HEK293 (cell line): ENCODE data around the gene DKKL1.
A peak's percentile ranks its signal among the peaks of the same experiment; 100 is the strongest.

Source experiments
- CTCF ChIA-PET: fragments of 350-600 bp; formaldehyde crosslinking; extraction: SDS; loops from one replicate; lab custom pipeline; 2021; ENCODE audit warnings: antibody characterized with exemption; lab: Yijun Ruan, JAX
- POLR2A ChIA-PET: fragments of 300-600 bp; formaldehyde crosslinking; extraction: SDS; loops from one replicate; lab custom pipeline; 2020; ENCODE audit warnings: antibody characterized with exemption, inconsistent platforms; lab: Yijun Ruan, JAX
- H3K27ac ChIP-seq: fragments of 200-500 bp; sonication (Bioruptor generic); 2 replicates; pipeline ENCODE4 v1.5.1; 2014; ENCODE audit warnings: low read depth, low read length, control low read depth, inconsistent platforms; ENCODE audit errors: extremely low read depth
- H3K36me3 ChIP-seq, 2 experiments: fragments of 200-500 bp in 1 of 2; sonication (Bioruptor generic) in 1 of 2; 1 replicate in 1 of 2; 2 replicates in 1 of 2; pipeline ENCODE4 v1.5.1; 2014 to 2017; ENCODE audit warnings: inconsistent platforms in 2 of 2, low read length in 2 of 2; ENCODE audit not compliant: control insufficient read depth in 2 of 2, insufficient read depth in 1 of 2
- H3K4me1 ChIP-seq: fragments of 200-500 bp; sonication (Bioruptor generic); 2 replicates; pipeline ENCODE4 v1.5.1; 2014; ENCODE audit warnings: mild to moderate bottlenecking, low read length, inconsistent platforms; ENCODE audit not compliant: control insufficient read depth, insufficient read depth
- H3K4me3 ChIP-seq: 2 replicates; pipeline ENCODE4 v1.5.1; 2011; ENCODE audit warnings: low read depth, mild to moderate bottlenecking, control low read depth, low read length, moderate library complexity
- H3K9me3 ChIP-seq: fragments of 200-500 bp; sonication (Bioruptor generic); 2 replicates; pipeline ENCODE4 v1.5.1; 2014; ENCODE audit warnings: low read depth, low read length, inconsistent platforms; ENCODE audit not compliant: control insufficient read depth, insufficient read depth
- EGR2 ChIP-seq: fragments of 450-650 bp; formaldehyde crosslinking; IDR thresholded peaks from 2 replicates; pipeline ENCODE4 v1.5.1; 2016; ENCODE audit warnings: low read depth, missing biosample characterization, missing genetic modification characterization
- FEZF1 ChIP-seq: fragments of 450-650 bp; formaldehyde crosslinking; IDR thresholded peaks from 2 replicates; pipeline ENCODE4 v1.5.1; 2016; ENCODE audit warnings: missing biosample characterization, missing genetic modification characterization
- GLIS1 ChIP-seq: fragments of 450-650 bp; formaldehyde crosslinking; IDR thresholded peaks from 2 replicates; pipeline ENCODE4 v1.5.1; 2016; ENCODE audit warnings: missing biosample characterization, missing genetic modification characterization
- IKZF3 ChIP-seq: fragments of 450-650 bp; IDR thresholded peaks from 2 replicates; pipeline ENCODE4 v1.5.0; 2018; ENCODE audit warnings: missing biosample characterization, mild to moderate bottlenecking, missing genetic modification characterization, moderate library complexity
- KLF1 ChIP-seq: fragments of 450-650 bp; formaldehyde crosslinking; IDR thresholded peaks from 2 replicates; pipeline ENCODE4 v1.5.1; 2016; ENCODE audit warnings: missing biosample characterization, missing genetic modification characterization
- KLF16 ChIP-seq: fragments of 450-650 bp; formaldehyde crosslinking; IDR thresholded peaks from 2 replicates; pipeline ENCODE4 v1.5.1; 2017; ENCODE audit warnings: missing biosample characterization, missing genetic modification characterization
- KLF8 ChIP-seq: fragments of 450-650 bp; formaldehyde crosslinking; IDR thresholded peaks from 2 replicates; pipeline ENCODE4 v1.5.1; 2016; ENCODE audit warnings: missing biosample characterization, missing genetic modification characterization
- KLF9 ChIP-seq: fragments of 450-650 bp; formaldehyde crosslinking; IDR thresholded peaks from 2 replicates; pipeline ENCODE4 v1.5.1; 2016; ENCODE audit warnings: missing biosample characterization, missing genetic modification characterization, low read depth
- MZF1 ChIP-seq: fragments of 450-650 bp; formaldehyde crosslinking; IDR thresholded peaks from 2 replicates; pipeline ENCODE4 v1.5.1; 2017; ENCODE audit warnings: missing biosample characterization, missing genetic modification characterization, borderline replicate concordance
- PRDM1 ChIP-seq: fragments of 450-650 bp; formaldehyde crosslinking; IDR thresholded peaks from 2 replicates; pipeline ENCODE4; 2016; ENCODE audit warnings: missing biosample characterization, missing genetic modification characterization
- SP2 ChIP-seq: fragments of 450-650 bp; formaldehyde crosslinking; IDR thresholded peaks from 2 replicates; pipeline ENCODE4 v1.5.1; 2016; ENCODE audit warnings: missing biosample characterization, missing genetic modification characterization
- SP3 ChIP-seq: fragments of 450-650 bp; formaldehyde crosslinking; IDR thresholded peaks from 2 replicates; pipeline ENCODE4 v1.5.1; 2016; ENCODE audit warnings: missing biosample characterization, missing genetic modification characterization
- TCF7L2 ChIP-seq: IDR thresholded peaks from 2 replicates; pipeline ENCODE4 v1.6.1; 2011; ENCODE audit warnings: low read depth, mild to moderate bottlenecking, inconsistent platforms, low read length, moderate library complexity, borderline replicate concordance
- WT1 ChIP-seq: fragments of 450-650 bp; formaldehyde crosslinking; IDR thresholded peaks from 2 replicates; pipeline ENCODE4 v1.5.1; 2016; ENCODE audit warnings: missing biosample characterization, missing genetic modification characterization
- ZBTB17 ChIP-seq: fragments of 450-650 bp; formaldehyde crosslinking; IDR thresholded peaks from 2 replicates; pipeline ENCODE4 v1.5.1; 2016; ENCODE audit warnings: missing biosample characterization, missing genetic modification characterization
- ZBTB20 ChIP-seq: fragments of 450-650 bp; formaldehyde crosslinking; IDR thresholded peaks from 2 replicates; pipeline ENCODE4 v1.5.1; 2016; ENCODE audit warnings: missing biosample characterization, missing genetic modification characterization
- ZFHX2 ChIP-seq: fragments of 450-650 bp; formaldehyde crosslinking; conservative IDR thresholded peaks from 2 replicates; pipeline ENCODE4 v1.5.1; 2016; ENCODE audit warnings: missing biosample characterization, missing genetic modification characterization
- ZNF19 ChIP-seq: fragments of 450-650 bp; formaldehyde crosslinking; IDR thresholded peaks from 2 replicates; pipeline ENCODE4; 2016; ENCODE audit warnings: missing biosample characterization, missing genetic modification characterization, low read depth
- ZNF302 ChIP-seq: fragments of 450-650 bp; formaldehyde crosslinking; IDR thresholded peaks from 2 replicates; pipeline ENCODE4 v1.5.1; 2016; ENCODE audit warnings: missing biosample characterization, missing genetic modification characterization, low read depth
- ZNF335 ChIP-seq: fragments of 450-650 bp; formaldehyde crosslinking; conservative IDR thresholded peaks from 2 replicates; pipeline ENCODE4 v1.5.1; 2016; ENCODE audit warnings: missing biosample characterization, missing genetic modification characterization
- ZNF341 ChIP-seq: fragments of 450-650 bp; formaldehyde crosslinking; IDR thresholded peaks from 2 replicates; pipeline ENCODE4; 2016; ENCODE audit warnings: low read depth, missing biosample characterization, missing genetic modification characterization
- ZNF416 ChIP-seq: fragments of 450-650 bp; formaldehyde crosslinking; IDR thresholded peaks from 2 replicates; pipeline ENCODE4 v1.5.1; 2016; ENCODE audit warnings: missing biosample characterization, missing genetic modification characterization
- ZNF473 ChIP-seq: fragments of 450-650 bp; formaldehyde crosslinking; IDR thresholded peaks from 2 replicates; pipeline ENCODE4 v1.5.1; 2017; ENCODE audit warnings: missing biosample characterization, missing genetic modification characterization
- ZNF600 ChIP-seq: fragments of 450-650 bp; formaldehyde crosslinking; IDR thresholded peaks from 2 replicates; pipeline ENCODE4 v1.5.1; 2016; ENCODE audit warnings: missing biosample characterization, missing genetic modification characterization
- ZNF626 ChIP-seq: fragments of 450-650 bp; sonication (Bioruptor Pico); formaldehyde crosslinking; IDR thresholded peaks from 2 replicates; pipeline ENCODE4 v1.5.1; 2018; ENCODE audit warnings: missing biosample characterization, missing genetic modification characterization, inconsistent platforms
- ZNF677 ChIP-seq: fragments of 450-650 bp; IDR thresholded peaks from 2 replicates; pipeline ENCODE4 v1.5.0; 2018; ENCODE audit warnings: missing biosample characterization, mild to moderate bottlenecking, missing genetic modification characterization, moderate library complexity
- ZNF76 ChIP-seq: fragments of 450-650 bp; formaldehyde crosslinking; IDR thresholded peaks from 2 replicates; pipeline ENCODE4; 2016; ENCODE audit warnings: low read depth, missing biosample characterization, missing genetic modification characterization, borderline replicate concordance
- ZNF777 ChIP-seq: fragments of 450-650 bp; formaldehyde crosslinking; IDR thresholded peaks from 2 replicates; pipeline ENCODE4 v1.5.1; 2017; ENCODE audit warnings: missing biosample characterization, missing genetic modification characterization, borderline replicate concordance
- ZSCAN16 ChIP-seq: fragments of 450-650 bp; formaldehyde crosslinking; IDR thresholded peaks from 2 replicates; pipeline ENCODE4 v1.5.1; 2016; ENCODE audit warnings: missing biosample characterization, missing genetic modification characterization
- TF ChIP-seq, protein P1 (sequence below): fragments of 450-650 bp; formaldehyde crosslinking; IDR thresholded peaks from 2 replicates; pipeline ENCODE4 v1.5.1; 2016; ENCODE audit warnings: missing biosample characterization, missing genetic modification characterization

The DKKL1 gene

DNA sequence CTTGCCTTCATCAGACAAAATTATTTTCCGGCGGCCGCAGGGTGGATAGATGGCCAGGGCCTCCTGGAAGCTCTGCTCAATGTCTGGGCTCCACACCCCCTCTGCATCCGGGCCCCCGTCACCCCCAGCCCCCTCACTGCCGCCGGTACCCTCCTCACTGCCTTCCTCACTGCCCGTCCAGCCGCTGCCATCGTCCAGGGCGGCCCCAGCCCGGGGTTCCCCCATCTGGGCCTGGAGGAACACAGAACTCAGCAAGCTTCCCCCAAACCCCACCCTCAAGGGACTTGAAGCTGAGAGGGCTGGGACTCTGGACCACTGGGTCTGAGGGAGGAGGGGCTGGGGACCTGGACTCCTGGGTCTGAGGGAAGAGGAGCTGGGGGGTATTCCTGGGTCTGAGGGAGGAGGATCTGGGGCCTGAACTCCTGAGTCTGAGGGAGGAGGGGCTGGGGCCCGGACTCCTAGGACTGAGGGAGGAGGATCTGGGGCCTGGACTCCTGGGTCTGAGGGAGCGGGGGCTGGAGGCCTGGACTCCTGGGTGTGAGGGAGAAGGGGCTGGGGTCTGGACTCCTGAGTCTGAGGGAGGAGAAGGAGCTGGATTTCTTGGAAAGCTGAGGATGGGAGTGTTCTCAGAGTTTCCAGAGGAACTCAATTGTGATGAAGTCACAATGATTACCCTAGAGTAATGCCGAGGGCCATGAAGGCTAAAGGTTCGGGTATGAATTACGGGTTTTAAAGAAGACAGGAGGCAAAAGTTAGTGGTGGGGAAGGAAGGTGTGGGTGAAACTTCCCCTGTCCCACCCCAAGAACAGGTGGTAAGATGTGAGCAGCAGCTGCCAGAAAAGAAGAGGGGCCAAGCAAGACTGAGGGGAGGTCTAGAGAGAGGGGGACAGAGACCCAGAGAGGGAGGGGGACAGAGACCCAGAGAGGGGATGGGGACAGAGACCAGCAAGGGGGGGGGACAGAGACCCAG is 3.5 kb upstream of the DKKL1 start:
- POLR2A ChIA-PET = interaction anchor here (1.5 kb wide), 1 partner anchor 15 kb away, joined by 5 read pairs; no protein-coding TSS in a partner anchor
- Histone ChIP-seq H3K4me1 (peaks cover 14% of the 10 kb centered on the region), H3K27ac (0 out of 2 replicates have a peak overlapping the region, but pooled peaks have one; percentile 17), H3K9me3 (no peaks in the 10 kb centered on the region), H3K4me3 (no peak overlapping the region), H3K36me3 (peaks cover 23 to 29% of the 10 kb centered on the region in 2 experiments)
- CTCF ChIA-PET = interaction anchor here (0.6 to 1.7 kb wide), 2 partner anchors 134 to 394 kb away, joined by 3 to 7 read pairs; no protein-coding TSS in a partner anchor
- 0 out of 2 replicates have a peak, but pooled peaks have one; percentile 17 for TF ChIP-seq PRDM1 (tag by site-specific recombination)
- no peak for TF ChIP-seq ZNF302 (tag by site-specific recombination)

DNA sequence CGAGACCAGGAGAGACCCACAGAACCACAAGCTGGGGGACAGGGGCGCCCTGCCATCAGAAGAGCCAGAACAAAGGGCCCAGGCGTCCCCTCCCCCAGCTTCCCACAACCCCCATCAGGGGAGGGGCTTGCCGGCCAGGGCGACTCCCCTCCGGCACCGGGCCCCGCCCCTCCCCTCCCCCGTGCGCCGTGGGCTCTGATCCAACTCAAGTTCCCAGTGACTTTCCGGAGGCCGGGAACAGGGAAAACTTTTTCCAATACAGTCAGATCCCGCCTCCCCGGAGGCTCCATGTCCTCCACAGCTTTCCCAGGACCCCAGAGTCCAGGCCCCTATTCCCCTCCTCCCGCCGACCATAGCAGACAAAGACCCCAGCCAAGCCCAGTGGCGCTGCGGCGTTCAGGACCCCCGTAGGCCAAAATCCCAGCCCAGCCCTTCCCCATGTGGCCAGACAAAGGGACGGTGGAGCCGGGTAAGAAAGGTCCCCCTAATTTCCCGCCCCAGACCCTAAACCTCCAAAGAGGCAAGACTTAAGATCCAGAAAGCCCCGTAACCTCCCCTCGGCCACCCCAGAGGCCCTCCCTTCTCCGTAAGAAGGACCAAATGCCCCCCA is 2.1 kb upstream of the DKKL1 start:
- no peaks in the 10 kb centered on the region for H3K9me3 ChIP-seq
- peaks cover 17 to 21% of the 10 kb centered on the region in 2 experiments for H3K36me3 ChIP-seq
- H3K4me1 ChIP-seq = peaks cover 14% of the 10 kb centered on the region
- H3K27ac ChIP-seq = peak overlapping the region; percentile 83
- ChIA-PET CTCF (interaction anchor here (0.5 to 1.0 kb wide), 2 partner anchors 34 to 60 kb away, joined by 4 read pairs; no protein-coding TSS in a partner anchor), POLR2A (interaction anchor here (0.7 to 2.0 kb wide), 6 partner anchors 10 to 92 kb away, joined by 3 to 5 read pairs (median 4); partner anchors contain the start of genes ALDH16A1 and PIH1D1)
- peak overlapping the region; percentile 77 for H3K4me3 ChIP-seq
- TF ChIP-seq ZNF600 (tag by site-specific recombination) (peak; percentile 22), ZNF677 (tag by site-specific recombination) (0 out of 2 replicates have a peak, but pooled peaks have one; percentile 11), ZNF19 (tag by site-specific recombination) (no peak), IKZF3 (tag by site-specific recombination) (peak; percentile 96), FEZF1 (tag by site-specific recombination) (no peak), ZNF626 (tag by site-specific recombination) (no peak), GLIS1 (tag by site-specific recombination) (peak; percentile 15; the same call in 1 of the 2 replicates), WT1 (tag by site-specific recombination) (peak; percentile 52), ZBTB20 (tag by site-specific recombination) (peak; percentile 68; the same call in 1 of the 2 replicates), MZF1 (tag by site-specific recombination) (no peak; the same call in 1 of the 2 replicates), SP3 (tag by site-specific recombination) (peak; percentile 72), ZNF473 (tag by site-specific recombination) (no peak), ZNF76 (tag by site-specific recombination) (peak; percentile 80; the same call in 1 of the 2 replicates), TCF7L2 (no peak), ZSCAN16 (tag by site-specific recombination) (0 out of 2 replicates have a peak, but pooled peaks have one; percentile 14), ZNF777 (tag by site-specific recombination) (no peak), ZBTB17 (tag by site-specific recombination) (no peak), EGR2 (tag by site-specific recombination) (0 out of 2 replicates have a peak, but pooled peaks have one; percentile 31), ZNF335 (tag by site-specific recombination) (peak; percentile 97), KLF9 (tag by site-specific recombination) (peak; percentile 71), ZNF341 (tag by site-specific recombination) (0 out of 2 replicates have a peak, but pooled peaks have one; percentile 30), KLF1 (tag by site-specific recombination) (peak; percentile 84), KLF8 (tag by site-specific recombination) (0 out of 2 replicates have a peak, but pooled peaks have one; percentile 19), SP2 (peak; percentile 47), ZFHX2 (tag by site-specific recombination) (peak; percentile 17; the same call in 1 of the 2 replicates), KLF16 (tag by site-specific recombination) (peak; percentile 44; the same call in 1 of the 2 replicates), ZNF416 (tag by site-specific recombination) (no peak), PRDM1 (tag by site-specific recombination) (peak; percentile 25; the same call in 1 of the 2 replicates)
- TF ChIP-seq, protein P1, sequence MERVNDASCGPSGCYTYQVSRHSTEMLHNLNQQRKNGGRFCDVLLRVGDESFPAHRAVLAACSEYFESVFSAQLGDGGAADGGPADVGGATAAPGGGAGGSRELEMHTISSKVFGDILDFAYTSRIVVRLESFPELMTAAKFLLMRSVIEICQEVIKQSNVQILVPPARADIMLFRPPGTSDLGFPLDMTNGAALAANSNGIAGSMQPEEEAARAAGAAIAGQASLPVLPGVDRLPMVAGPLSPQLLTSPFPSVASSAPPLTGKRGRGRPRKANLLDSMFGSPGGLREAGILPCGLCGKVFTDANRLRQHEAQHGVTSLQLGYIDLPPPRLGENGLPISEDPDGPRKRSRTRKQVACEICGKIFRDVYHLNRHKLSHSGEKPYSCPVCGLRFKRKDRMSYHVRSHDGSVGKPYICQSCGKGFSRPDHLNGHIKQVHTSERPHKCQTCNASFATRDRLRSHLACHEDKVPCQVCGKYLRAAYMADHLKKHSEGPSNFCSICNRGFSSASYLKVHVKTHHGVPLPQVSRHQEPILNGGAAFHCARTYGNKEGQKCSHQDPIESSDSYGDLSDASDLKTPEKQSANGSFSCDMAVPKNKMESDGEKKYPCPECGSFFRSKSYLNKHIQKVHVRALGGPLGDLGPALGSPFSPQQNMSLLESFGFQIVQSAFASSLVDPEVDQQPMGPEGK = peak; percentile 76
